SK-N-SH treated with all-trans-retinoic acid at 6 μM for 48 hours (cell line): Measurements from ENCODE around the gene WDSUB1.

Source experiments
- ATAC-seq: fragments of 200-7000 bp; cut with Tn5 transposase; 3 replicates; pipeline ENCODE4 v1.9.1; 2020; ENCODE audit warnings: mild to moderate bottlenecking, moderate library complexity
- ARNTL ChIP-seq: fragments of 450-650 bp; formaldehyde crosslinking; IDR thresholded peaks from 2 replicates; pipeline ENCODE4 v1.5.0; 2020; ENCODE audit warnings: low read depth, mild to moderate bottlenecking, moderate library complexity, borderline replicate concordance
- BACH2 ChIP-seq: fragments of 250-450 bp; sonication (Bioruptor Pico); IDR thresholded peaks from 2 replicates; pipeline ENCODE4 v1.9.0; 2021; ENCODE audit warnings: mild to moderate bottlenecking, borderline replicate concordance
- CSDC2 ChIP-seq: fragments of 250-450 bp; sonication (Bioruptor Pico); IDR thresholded peaks from 2 replicates; pipeline ENCODE4 v1.5.0; 2020; ENCODE audit warnings: mild to moderate bottlenecking, moderate library complexity
- ESRRG ChIP-seq: fragments of 250-450 bp; sonication (Bioruptor Pico); IDR thresholded peaks from 2 replicates; pipeline ENCODE4 v1.6.1; 2021; ENCODE audit warnings: mild to moderate bottlenecking
- GLIS3 ChIP-seq: fragments of 250-450 bp; sonication (Bioruptor Pico); IDR thresholded peaks from 2 replicates; pipeline ENCODE4 v1.5.0; 2020; ENCODE audit warnings: mild to moderate bottlenecking, moderate library complexity
- ISL1 ChIP-seq: fragments of 250-450 bp; sonication (Bioruptor Pico); IDR thresholded peaks from 2 replicates; pipeline ENCODE4 v2.1.2; 2022; ENCODE audit warnings: mild to moderate bottlenecking, moderate library complexity
- OSR1 ChIP-seq: fragments of 250-450 bp; sonication (Bioruptor Pico); IDR thresholded peaks from 2 replicates; pipeline ENCODE4 v1.8.0; 2022; ENCODE audit warnings: moderate library complexity, mild to moderate bottlenecking, inconsistent platforms
- PATZ1 ChIP-seq: fragments of 250-450 bp; sonication (Bioruptor Pico); IDR thresholded peaks from 2 replicates; pipeline ENCODE4 v1.8.0; 2020; ENCODE audit warnings: mild to moderate bottlenecking, moderate library complexity, borderline replicate concordance
- POU6F1 ChIP-seq: fragments of 250-450 bp; sonication (Bioruptor Pico); IDR thresholded peaks from 2 replicates; pipeline ENCODE4 v1.8.0; 2021; ENCODE audit warnings: low read depth, mild to moderate bottlenecking, moderate library complexity, borderline replicate concordance
- PPARA ChIP-seq: fragments of 250-450 bp; sonication (Bioruptor Pico); IDR thresholded peaks from 2 replicates; pipeline ENCODE4 v1.5.0; 2020; ENCODE audit warnings: mild to moderate bottlenecking, borderline replicate concordance
- RARB ChIP-seq: fragments of 250-450 bp; sonication (Bioruptor Pico); IDR thresholded peaks from 2 replicates; pipeline ENCODE4 v1.8.0; 2021; ENCODE audit warnings: mild to moderate bottlenecking, moderate library complexity
- SNAI2 ChIP-seq: fragments of 250-450 bp; sonication (Bioruptor Pico); IDR thresholded peaks from 2 replicates; pipeline ENCODE4 v1.5.0; 2020; ENCODE audit warnings: mild to moderate bottlenecking, moderate library complexity
- TCF4 ChIP-seq: fragments of 250-450 bp; sonication (Bioruptor Pico); IDR thresholded peaks from 2 replicates; pipeline ENCODE4 v1.8.0; 2021; ENCODE audit warnings: mild to moderate bottlenecking, moderate library complexity, borderline replicate concordance
- TOX ChIP-seq: fragments of 250-450 bp; sonication (Bioruptor Pico); IDR thresholded peaks from 2 replicates; pipeline ENCODE4 v1.8.0; 2021; ENCODE audit warnings: mild to moderate bottlenecking, moderate library complexity, borderline replicate concordance
- ZC3H10 ChIP-seq: fragments of 250-450 bp; sonication (Bioruptor Pico); IDR thresholded peaks from 2 replicates; pipeline ENCODE4 v1.5.1; 2021; ENCODE audit warnings: mild to moderate bottlenecking, moderate library complexity
- ZFP3 ChIP-seq: fragments of 250-450 bp; sonication (Bioruptor Pico); IDR thresholded peaks from 2 replicates; pipeline ENCODE4 v1.5.0; 2020; ENCODE audit warnings: mild to moderate bottlenecking, moderate library complexity
- ZFP30 ChIP-seq: fragments of 450-650 bp; formaldehyde crosslinking; IDR thresholded peaks from 2 replicates; pipeline ENCODE4 v1.5.0; 2022; ENCODE audit warnings: mild to moderate bottlenecking, moderate library complexity
- ZNF565 ChIP-seq: fragments of 450-650 bp; formaldehyde crosslinking; conservative IDR thresholded peaks from 2 replicates; pipeline ENCODE4 v1.5.0; 2020; ENCODE audit warnings: low read depth, mild to moderate bottlenecking, moderate library complexity
- ZNF70 ChIP-seq: fragments of 450-650 bp; formaldehyde crosslinking; IDR thresholded peaks from 2 replicates; pipeline ENCODE4 v1.5.0; 2020; ENCODE audit warnings: mild to moderate bottlenecking, moderate library complexity
- ZNF8 ChIP-seq: fragments of 450-650 bp; formaldehyde crosslinking; IDR thresholded peaks from 2 replicates; pipeline ENCODE4 v1.5.0; 2020; ENCODE audit warnings: mild to moderate bottlenecking, moderate library complexity
- TF ChIP-seq, protein P1 (sequence below): fragments of 250-450 bp; sonication (Bioruptor Pico); IDR thresholded peaks from 2 replicates; pipeline ENCODE4 v1.5.1; 2020; ENCODE audit warnings: low read depth, mild to moderate bottlenecking, moderate library complexity

Gene WDSUB1

DNA sequence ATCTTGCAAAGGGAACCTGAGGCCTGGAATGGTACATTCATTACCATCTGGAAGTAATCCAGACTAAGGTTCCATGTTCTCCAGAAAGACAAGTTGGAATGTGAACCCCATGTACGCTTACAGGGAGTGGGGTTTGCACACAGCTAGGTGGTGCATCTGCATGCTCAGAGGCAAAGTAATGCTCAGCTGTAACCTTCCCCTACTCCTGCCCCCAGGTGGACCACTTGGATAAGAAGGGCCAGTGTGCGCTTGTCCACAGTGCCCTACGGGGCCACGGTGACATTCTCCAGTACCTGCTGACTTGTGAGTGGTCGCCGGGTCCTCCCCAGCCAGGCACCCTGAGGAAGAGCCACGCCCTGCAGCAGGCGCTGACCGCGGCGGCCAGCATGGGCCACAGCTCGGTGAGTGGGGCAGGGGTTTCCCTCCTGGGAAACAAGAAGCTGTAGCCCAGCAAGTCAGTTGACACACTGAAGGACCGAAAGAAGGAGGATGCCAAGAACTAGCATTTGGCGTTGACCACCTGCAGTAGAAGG is 90.0 kb downstream of the WDSUB1 start:
- no peak for ATAC-seq
- TF ChIP-seq ARNTL (no peak), PPARA (no peak), SNAI2 (no peak), ZNF70 (CRISPR knock-in tag) (no peak), PATZ1 (CRISPR knock-in tag) (no peak), TCF4 (CRISPR knock-in tag) (no peak), ZFP3 (CRISPR knock-in tag) (no peak), TOX (CRISPR knock-in tag) (no peak), ESRRG (CRISPR knock-in tag) (no peak), ZC3H10 (CRISPR knock-in tag) (no peak), ISL1 (CRISPR knock-in tag) (no peak), POU6F1 (CRISPR knock-in tag) (no peak)
- TF ChIP-seq, protein P1, sequence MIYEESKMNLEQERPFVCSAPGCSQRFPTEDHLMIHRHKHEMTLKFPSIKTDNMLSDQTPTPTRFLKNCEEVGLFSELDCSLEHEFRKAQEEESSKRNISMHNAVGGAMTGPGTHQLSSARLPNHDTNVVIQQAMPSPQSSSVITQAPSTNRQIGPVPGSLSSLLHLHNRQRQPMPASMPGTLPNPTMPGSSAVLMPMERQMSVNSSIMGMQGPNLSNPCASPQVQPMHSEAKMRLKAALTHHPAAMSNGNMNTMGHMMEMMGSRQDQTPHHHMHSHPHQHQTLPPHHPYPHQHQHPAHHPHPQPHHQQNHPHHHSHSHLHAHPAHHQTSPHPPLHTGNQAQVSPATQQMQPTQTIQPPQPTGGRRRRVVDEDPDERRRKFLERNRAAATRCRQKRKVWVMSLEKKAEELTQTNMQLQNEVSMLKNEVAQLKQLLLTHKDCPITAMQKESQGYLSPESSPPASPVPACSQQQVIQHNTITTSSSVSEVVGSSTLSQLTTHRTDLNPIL: no peak
- TF ChIP-seq, all 23 proteins: peak for 0

GRCh38 chr2:159195697-159196096 is 90.8 kb downstream of the WDSUB1 start:
- no peak for ATAC-seq
- no peak for TF ChIP-seq ESRRG (CRISPR knock-in tag)
- no peak for TF ChIP-seq ZNF70 (CRISPR knock-in tag)
- no peak for TF ChIP-seq ZFP3 (CRISPR knock-in tag)

DNA sequence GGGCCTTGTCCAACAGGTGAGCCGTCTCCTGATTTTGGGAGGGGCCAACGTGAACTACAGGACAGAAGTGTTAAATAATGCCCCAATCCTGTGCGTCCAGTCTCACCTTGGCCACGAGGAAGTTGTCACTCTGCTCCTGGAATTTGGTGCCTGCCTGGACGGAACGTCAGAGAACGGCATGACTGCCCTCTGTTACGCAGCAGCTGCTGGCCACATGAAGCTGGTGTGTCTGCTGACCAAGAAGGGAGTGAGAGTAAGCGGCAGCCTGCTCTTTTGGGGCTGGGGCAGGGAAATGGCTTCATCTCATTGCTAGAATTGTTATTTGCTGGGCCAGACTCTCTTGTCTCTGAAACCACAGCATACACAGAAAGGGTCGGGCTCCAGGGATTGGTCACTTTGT is 92.3 kb downstream of the WDSUB1 start:
- TF ChIP-seq ARNTL (no peak), GLIS3 (CRISPR knock-in tag) (no peak), OSR1 (no peak), ZC3H10 (CRISPR knock-in tag) (no peak), TOX (CRISPR knock-in tag) (no peak), ZNF565 (CRISPR knock-in tag) (no peak), POU6F1 (CRISPR knock-in tag) (no peak), ZNF70 (CRISPR knock-in tag) (no peak), BACH2 (no peak), PPARA (no peak), TCF4 (CRISPR knock-in tag) (no peak), ZNF8 (no peak), RARB (CRISPR knock-in tag) (no peak), ESRRG (CRISPR knock-in tag) (no peak)
- TF ChIP-seq, protein P1: no peak
- ATAC-seq: no peak

- no peak for ATAC-seq
- no peak for TF ChIP-seq CSDC2 (CRISPR knock-in tag)
- TF ChIP-seq ESRRG (CRISPR knock-in tag): no peak
- TF ChIP-seq ZNF565 (CRISPR knock-in tag): no peak
- TF ChIP-seq PPARA: no peak
- no peak for TF ChIP-seq TOX (CRISPR knock-in tag)
- no peak for TF ChIP-seq ZFP30 (CRISPR knock-in tag)
These were observed 92.7 kb downstream of the WDSUB1 start for GRCh38 chr2:159193791-159194190.
